H1 (cell line): ENCODE measurements around the gene WDFY4. TPM values are rescaled to one million over a fixed set of nuclear protein-coding genes. Genes with fewer than 3 reads are reported as not detected.

Experiments
- CTCF ChIA-PET: fragments of 300-600 bp; sonication (Branson Sonifier 250); formaldehyde crosslinking; loops from one replicate; lab custom pipeline; 2021; ENCODE audit not compliant: partially characterized antibody; lab: Charles Lee
- POLR2A ChIA-PET: fragments of 300-600 bp; sonication (Branson Sonifier 250); formaldehyde crosslinking; loops from one replicate; lab custom pipeline; 2021; ENCODE audit warnings: inconsistent platforms; ENCODE audit not compliant: partially characterized antibody; lab: Charles Lee
- DNase-seq, 2 experiments: peaks; one replicate each; pipeline versions ENCODE4 v3.0.0 to v3.0.0-alpha.2; 2010 to 2022; ENCODE audit warnings: low spot score in 2 of 2, low read depth in 1 of 2, mixed read lengths in 1 of 2
- FAIRE-seq: peaks from 2 replicates; lab custom pipeline; 2011; peaks lifted over from hg19 to GRCh38; lab: Jason Lieb, UNC
- H2AFZ ChIP-seq: 2 replicates; pipeline ENCODE4 v1.8.1; 2012; ENCODE audit warnings: low read length, inconsistent platforms
- H2AK5ac ChIP-seq: 2 replicates; pipeline ENCODE4 v1.6.1; 2013; ENCODE audit warnings: low read depth, low read length
- H2BK120ac ChIP-seq: replicated peaks from 2 replicates; pipeline ENCODE3; 2013; ENCODE audit warnings: low read depth, low read length, inconsistent platforms
- H2BK12ac ChIP-seq: 2 replicates; pipeline ENCODE4 v1.6.1; 2013; ENCODE audit warnings: low read depth, low read length
- H2BK15ac ChIP-seq: 2 replicates; pipeline ENCODE4 v1.6.1; 2013; ENCODE audit warnings: low read length
- H2BK20ac ChIP-seq: 2 replicates; pipeline ENCODE4 v1.6.1; 2013; ENCODE audit warnings: low read length
- H2BK5ac ChIP-seq: 2 replicates; pipeline ENCODE4 v1.6.1; 2013; ENCODE audit warnings: low read depth, low read length
- H3K14ac ChIP-seq: 2 replicates; pipeline ENCODE4 v1.6.1; 2013; ENCODE audit warnings: inconsistent platforms; ENCODE audit not compliant: insufficient read length
- H3K18ac ChIP-seq: 2 replicates; pipeline ENCODE4 v1.6.1; 2013; ENCODE audit warnings: low read length; ENCODE audit errors: extremely low read depth
- H3K23ac ChIP-seq: 2 replicates; pipeline ENCODE4 v1.6.1; 2013; ENCODE audit warnings: inconsistent platforms; ENCODE audit not compliant: insufficient read length
- H3K23me2 ChIP-seq: 2 replicates; pipeline ENCODE4 v1.6.1; 2013; ENCODE audit warnings: low read depth, low read length
- H3K27ac ChIP-seq: 2 replicates; pipeline ENCODE4 v1.6.1; 2011; ENCODE audit warnings: low read depth, low read length, inconsistent platforms
- H3K27me3 ChIP-seq, 4 experiments: replicated peaks in 1 of 4; 1 replicate in 1 of 4; 2 replicates in 3 of 4; pipeline versions ENCODE4 v1.6.1 to v1.8.1; 2011 to 2013; ENCODE audit warnings: low read length in 3 of 4, mild to moderate bottlenecking in 3 of 4, inconsistent platforms in 2 of 4, mixed read lengths in 2 of 4, moderate library complexity in 1 of 4; ENCODE audit not compliant: control insufficient read depth in 3 of 4, insufficient read depth in 3 of 4; ENCODE audit errors: extremely low read depth in 1 of 4
- H3K36me3 ChIP-seq, 4 experiments: 2 replicates each; pipeline versions ENCODE4 v1.6.1 to v1.8.1; 2011 to 2013; ENCODE audit warnings: mild to moderate bottlenecking in 4 of 4, low read length in 3 of 4, moderate library complexity in 2 of 4, control low read depth in 1 of 4, inconsistent platforms in 1 of 4; ENCODE audit not compliant: insufficient read depth in 4 of 4, control insufficient read depth in 2 of 4
- H3K4ac ChIP-seq: replicated peaks from 2 replicates; pipeline ENCODE3; 2013; ENCODE audit warnings: low read length, low read depth, mixed read lengths, inconsistent platforms; ENCODE audit not compliant: insufficient read length
- H3K4me1 ChIP-seq, 4 experiments: replicated peaks in 1 of 4; 1 replicate in 1 of 4; 2 replicates in 3 of 4; pipeline versions ENCODE4 v1.6.1 to v1.8.1; 2011 to 2013; ENCODE audit warnings: low read length in 3 of 4, inconsistent platforms in 2 of 4, mixed read lengths in 1 of 4; ENCODE audit not compliant: insufficient read depth in 4 of 4, control insufficient read depth in 3 of 4
- H3K4me2 ChIP-seq, 2 experiments: 2 replicates each; pipeline versions ENCODE4 v1.6.1 to v1.8.1; 2011 to 2013; ENCODE audit warnings: low read depth in 2 of 2, low read length in 2 of 2, control low read depth in 1 of 2, inconsistent platforms in 1 of 2, mild to moderate bottlenecking in 1 of 2; ENCODE audit not compliant: insufficient read depth in 1 of 2
- H3K4me3 ChIP-seq, 4 experiments: fragments of 200-600, 300-600 bp in 1 of 4; sonication (generic), shearing (Covaris generic), sonication (Bioruptor Twin) in 1 of 4; 2 replicates each; pipeline versions ENCODE4 v1.5.1 to v1.8.1; 2011 to 2016; ENCODE audit warnings: low read length in 4 of 4, low read depth in 3 of 4, control low read depth in 2 of 4, inconsistent platforms in 2 of 4, mild to moderate bottlenecking in 2 of 4, mixed read lengths in 1 of 4, moderate library complexity in 1 of 4; ENCODE audit not compliant: insufficient read depth in 2 of 4; ENCODE audit errors: extremely low read depth in 1 of 4
- H3K56ac ChIP-seq: replicated peaks from 2 replicates; pipeline ENCODE3; 2013; ENCODE audit warnings: low read depth, mild to moderate bottlenecking, mixed read lengths, low read length, inconsistent platforms; ENCODE audit not compliant: insufficient read length
- H3K79me1 ChIP-seq: 2 replicates; pipeline ENCODE4 v1.6.1; 2013; ENCODE audit warnings: low read depth, low read length, control low read depth
- H3K79me2 ChIP-seq, 2 experiments: 2 replicates each; pipeline versions ENCODE4 v1.6.1 to v1.8.1; 2012 to 2013; ENCODE audit warnings: low read length in 2 of 2, mild to moderate bottlenecking in 2 of 2, inconsistent platforms in 1 of 2; ENCODE audit not compliant: insufficient read depth in 2 of 2, control insufficient read depth in 1 of 2
- H3K9ac ChIP-seq, 4 experiments: replicated peaks in 1 of 4; 1 replicate in 1 of 4; 2 replicates in 3 of 4; pipeline versions ENCODE4 v1.6.1 to v1.8.1; 2011 to 2013; ENCODE audit warnings: low read depth in 3 of 4, low read length in 3 of 4, control low read depth in 2 of 4, mild to moderate bottlenecking in 2 of 4, moderate library complexity in 2 of 4, inconsistent platforms in 1 of 4; ENCODE audit errors: extremely low read depth in 1 of 4
- H3K9me3 ChIP-seq, 2 experiments: 2 replicates each; pipeline versions ENCODE4 v1.6.1 to v1.8.1; 2012 to 2013; ENCODE audit warnings: mild to moderate bottlenecking in 2 of 2, moderate library complexity in 2 of 2, control low read depth in 1 of 2, inconsistent platforms in 1 of 2, low read depth in 1 of 2, low read length in 1 of 2, mixed read lengths in 1 of 2; ENCODE audit not compliant: insufficient read depth in 2 of 2
- H4K20me1 ChIP-seq, 2 experiments: replicated peaks in 1 of 2; 2 replicates each; pipeline versions ENCODE3 to v1.8.1; 2011 to 2013; ENCODE audit warnings: inconsistent platforms in 2 of 2, low read length in 2 of 2, mild to moderate bottlenecking in 1 of 2; ENCODE audit not compliant: insufficient read depth in 2 of 2, control insufficient read depth in 1 of 2
- H4K5ac ChIP-seq: 2 replicates; pipeline ENCODE4 v1.6.1; 2013; ENCODE audit warnings: low read length, low read depth, mixed read lengths, inconsistent platforms; ENCODE audit not compliant: insufficient read length
- H4K8ac ChIP-seq: 2 replicates; pipeline ENCODE4 v1.8.0; 2013; ENCODE audit warnings: mild to moderate bottlenecking, moderate library complexity, low read length, inconsistent platforms; ENCODE audit not compliant: insufficient read depth; ENCODE audit errors: extremely low read depth
- H4K91ac ChIP-seq: replicated peaks from 2 replicates; pipeline ENCODE3; 2013; ENCODE audit warnings: low read length, mixed read lengths, inconsistent platforms; ENCODE audit not compliant: insufficient read length
- BRCA1 ChIP-seq: IDR thresholded peaks from 2 replicates; pipeline ENCODE4 v1.6.1; 2012; ENCODE audit warnings: low read depth, low read length, improper control_type of control experiment
- CBX5 ChIP-seq: fragments of 300-800, 300-1000 bp; sonication (generic); IDR thresholded peaks from 2 replicates; pipeline ENCODE4 v1.7.1; 2016; ENCODE audit warnings: antibody characterized with exemption, low read length, low read depth
- CEBPB ChIP-seq: IDR thresholded peaks from 2 replicates; pipeline ENCODE4 v1.6.1; 2012; ENCODE audit warnings: low read depth, low read length
- CHD1 ChIP-seq: IDR thresholded peaks from 2 replicates; pipeline ENCODE4 v1.6.1; 2012; ENCODE audit warnings: low read depth, low read length, improper control_type of control experiment
- EP300 ChIP-seq, 2 experiments: IDR thresholded peaks; 1 replicate in 1 of 2; 2 replicates in 1 of 2; pipeline ENCODE4 v1.6.1; 2011 to 2012; ENCODE audit warnings: low read depth in 2 of 2, low read length in 2 of 2, mild to moderate bottlenecking in 2 of 2, borderline replicate concordance in 1 of 2, inconsistent platforms in 1 of 2, moderate library complexity in 1 of 2
- FOSL1 ChIP-seq: IDR thresholded peaks from 2 replicates; pipeline ENCODE4 v1.6.1; 2011; ENCODE audit warnings: mild to moderate bottlenecking, low read depth, low read length, moderate library complexity; ENCODE audit not compliant: insufficient read depth
- GABPA ChIP-seq: IDR thresholded peaks from 2 replicates; pipeline ENCODE4 v1.6.1; 2011; ENCODE audit warnings: mild to moderate bottlenecking, low read length, moderate library complexity, borderline replicate concordance; ENCODE audit not compliant: insufficient read depth
- JUN ChIP-seq: IDR thresholded peaks from 2 replicates; pipeline ENCODE4 v1.6.1; 2011; ENCODE audit warnings: low read depth, mild to moderate bottlenecking, improper control_type of control experiment, low read length
- KDM1A ChIP-seq: fragments of 200-600, 300-600 bp; sonication (generic); IDR thresholded peaks from 2 replicates; pipeline ENCODE4 v1.7.1; 2016; ENCODE audit warnings: mild to moderate bottlenecking, low read length, borderline replicate concordance
- MAFK ChIP-seq: IDR thresholded peaks from 2 replicates; pipeline ENCODE4 v1.6.1; 2012; ENCODE audit warnings: low read depth, mild to moderate bottlenecking, improper control_type of control experiment, low read length
- RBBP5 ChIP-seq: IDR thresholded peaks from 2 replicates; pipeline ENCODE4 v1.7.1; 2012; ENCODE audit warnings: low read depth, mild to moderate bottlenecking, inconsistent platforms, low read length, moderate library complexity, borderline replicate concordance
- SP4 ChIP-seq: IDR thresholded peaks from 2 replicates; pipeline ENCODE4 v1.6.1; 2012; ENCODE audit warnings: low read length, inconsistent platforms
- TAF1 ChIP-seq: IDR thresholded peaks from 2 replicates; pipeline ENCODE4 v1.6.1; 2011; ENCODE audit warnings: mild to moderate bottlenecking, low read depth, low read length
- TBP ChIP-seq: IDR thresholded peaks from 2 replicates; pipeline ENCODE4 v1.6.1; 2011; ENCODE audit warnings: low read depth, low read length, improper control_type of control experiment
- YY1 ChIP-seq: IDR thresholded peaks from 2 replicates; pipeline ENCODE4 v1.6.1; 2011; ENCODE audit warnings: low read depth, mild to moderate bottlenecking, low read length
- WGBS, 2 experiments: shearing (Covaris generic) in 1 of 2; methylation state at CpG; one replicate each; pipeline versions ENCODE4 v1.1.6 to v1.1.7; 2013 to 2015; ENCODE audit warnings: low lambda C conversion rate in 2 of 2, mixed read lengths in 2 of 2, inconsistent platforms in 1 of 2, low coverage in 1 of 2, missing lambda C conversion rate in 1 of 2; ENCODE audit not compliant: insufficient replicate concordance in 2 of 2, insufficient coverage in 1 of 2, insufficient read length in 1 of 2; ENCODE audit errors: extremely low coverage in 1 of 2, missing lambda C conversion rate in 1 of 2; 5-methylcytosine and 5-hydroxymethylcytosine counted together
- polyA plus RNA-seq, 7 experiments: library from polyadenylated mRNA; depleted of rRNA in 3 of 7; stranded (reverse) in 5 of 7; unstranded in 2 of 7; fragments of >200 nt in 5 of 7; fragments of 200-250 nt in 2 of 7; gene quantifications; 1 replicate in 5 of 7; 2 replicates in 1 of 7; 4 replicates in 1 of 7; pipeline versions ENCODE4 v1.2.1 to v1.2.3, GENCODE V29; 2011 to 2013; ENCODE audit warnings: missing spikeins in 2 of 7, mixed read lengths in 2 of 7
- total RNA-seq: library from RNA; stranded (reverse); fragmentation: NEBNext Ultra II Directional; extraction: Animal tissue kit (Norgen Biotek cat#: 25700); gene quantifications from 2 replicates; pipeline ENCODE4 v1.2.1, GENCODE V29; 2021

The WDFY4 gene
- total and polyA plus RNA-seq, 2 of the 8 experiments (the other 6 are each of a cell fraction or from before 2014, with no cell fraction given) = not detected

DNA sequence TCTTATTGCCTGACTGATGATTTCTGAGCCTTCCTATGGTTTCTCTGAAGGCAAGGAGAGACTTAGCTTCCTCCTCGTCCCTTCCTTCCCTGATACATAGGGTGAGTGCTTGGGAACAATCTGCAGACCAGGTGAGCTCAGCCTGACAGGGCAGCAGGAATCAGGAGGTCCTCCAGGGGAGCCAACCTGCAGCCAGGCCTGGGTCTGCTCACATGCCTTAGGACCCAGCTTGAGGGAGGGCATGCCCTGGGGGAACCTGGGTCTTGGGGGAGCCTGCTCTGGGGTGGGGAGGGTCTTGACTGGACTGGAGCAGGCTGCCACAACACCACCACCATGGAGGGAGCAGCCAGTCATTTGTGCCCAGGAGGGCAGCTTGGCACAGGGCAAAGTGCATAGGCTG is 197.3 kb downstream of the WDFY4 start:
- FAIRE-seq (no peak), DNase-seq (no peak)
- Histone ChIP-seq H3K4me1 (peaks cover 0 to 2% (median 0%) of the 10 kb centered on the region in 4 experiments; a peak in 1 of 7 replicates), H3K36me3 (no peaks in the 10 kb centered on the region), H2BK20ac (no peak overlapping the region), H3K23me2 (no peaks in the 10 kb centered on the region), H2AFZ (no peak overlapping the region), H3K4ac (no peak overlapping the region), H4K91ac (no peak overlapping the region), H3K23ac (no peak overlapping the region), H3K56ac (no peak overlapping the region), H3K79me1 (no peaks in the 10 kb centered on the region), H4K8ac (no peak overlapping the region), H3K9me3 (no peaks in the 10 kb centered on the region), H4K20me1 (no peaks in the 10 kb centered on the region), H3K27me3 (no peaks in the 10 kb centered on the region), H3K4me3 (no peak overlapping the region), H3K14ac (no peak overlapping the region), H3K4me2 (no peak overlapping the region), H3K79me2 (no peaks in the 10 kb centered on the region), H2BK15ac (no peak overlapping the region), H3K18ac (no peak overlapping the region), H3K9ac (no peak overlapping the region), H3K27ac (no peak overlapping the region), H2BK120ac (no peak overlapping the region), H2BK12ac (no peak overlapping the region), H2BK5ac (no peak overlapping the region), H2AK5ac (no peak overlapping the region), H4K5ac (no peak overlapping the region)
- CTCF ChIA-PET = interaction anchor here (1.1 to 1.8 kb wide), 4 partner anchors 16 to 637 kb away, joined by 3 to 7 read pairs (median 4); no protein-coding TSS in a partner anchor
- WGBS, 2 experiments = no CpG with 5 or more reads among the region's 1 CpG
- TF ChIP-seq TBP (no peak), CBX5 (no peak), BRCA1 (no peak), CEBPB (no peak), RBBP5 (no peak), YY1 (no peak), JUN (no peak), SP4 (no peak), TAF1 (no peak), FOSL1 (no peak), CHD1 (no peak), GABPA (no peak), KDM1A (no peak), MAFK (no peak), EP300 (IDR thresholded peaks at IDR 0.05; ENCODE audit: borderline replicate concordance in 1 of 2, low read depth in 2 of 2, low read length in 2 of 2) (no peak)
- POLR2A ChIA-PET = no interaction called here
